Right lobe of liver (tissue), 6 donors: ENCODE data around the gene SEZ6L. TPM values are rescaled to one million over a fixed set of nuclear protein-coding genes. Genes with fewer than 3 reads are reported as not detected.

ENCODE experiments used
- ATAC-seq, 4 donors: fragments of 200-7000 bp; cut with Tn5 transposase; one replicate each; pipeline ENCODE4 v1.9.1; 2020; ENCODE audit warnings: mild to moderate bottlenecking in 4 of 4, moderate library complexity in 4 of 4
- DNase-seq, 3 donors: peaks; one replicate each; pipeline ENCODE4 v3.0.0-alpha.2; 2020
- H3K27ac ChIP-seq, 3 donors: fragments of 200-600 bp; one replicate each; pipeline ENCODE4 v1.8.0; 2022
- H3K27me3 ChIP-seq, 2 donors: fragments of 200-600 bp; one replicate each; pipeline ENCODE4 v1.8.0; 2022
- H3K36me3 ChIP-seq, 4 donors: fragments of 200-600 bp; sonication (generic) in 1 of 4; one replicate each; pipeline versions ENCODE4 v1.5.1 to v1.8.0; 2017 to 2022; ENCODE audit warnings: control low read depth in 1 of 4
- H3K4me1 ChIP-seq, 4 donors: fragments of 200-600 bp; sonication (generic) in 1 of 4; one replicate each; pipeline versions ENCODE4 v1.5.1 to v1.8.0; 2017 to 2022; ENCODE audit warnings: control low read depth in 1 of 4
- H3K4me3 ChIP-seq, 3 donors: fragments of 200-600 bp; one replicate each; pipeline ENCODE4 v1.8.0; 2022
- H3K9me3 ChIP-seq, 4 donors: fragments of 200-600 bp; sonication (generic) in 1 of 4; one replicate each; pipeline versions ENCODE4 v1.5.1 to v1.8.0; 2017 to 2022; ENCODE audit warnings: control low read depth in 1 of 4
- POLR2A ChIP-seq: fragments of 450-650 bp; IDR thresholded peaks from one replicate; pipeline ENCODE4 v1.6.1; 2017; ENCODE audit warnings: antibody characterized with exemption, mild to moderate bottlenecking
- WGBS: methylation state at CpG from one replicate; pipeline ENCODE4 v1.1.6; 2018; ENCODE audit warnings: low coverage, low lambda C conversion rate; ENCODE audit not compliant: insufficient coverage; ENCODE audit errors: missing lambda C conversion rate; 5-methylcytosine and 5-hydroxymethylcytosine counted together
- intact Hi-C, 2 donors: fragments of 100-400 bp; cut with DNase I; formaldehyde crosslinking; loops; one replicate each; pipeline versions ENCODE4 v1.11.2 to v1.14.1; 2022
- total RNA-seq, 6 experiments: library from RNA; depleted of rRNA in 2 of 6; stranded (reverse); fragments of >200 nt in 2 of 6; fragmentation: NEBNext Ultra II Directional in 3 of 6; extraction: Animal tissue kit (Norgen Biotek cat#: 25700) in 3 of 6; gene quantifications; one replicate each; pipeline versions ENCODE4 v1.1.0 to v1.2.4, GENCODE V29; 2016 to 2023
- TF ChIP-seq, protein P1 (sequence below), 4 donors: fragments of 200-600 bp in 3 of 4; fragments of 450-650 bp in 1 of 4; IDR thresholded peaks; one replicate each; pipeline versions ENCODE4 v1.5.1 to v1.8.0; 2016 to 2022; ENCODE audit warnings: antibody characterized with exemption in 4 of 4, mild to moderate bottlenecking in 2 of 4
- donor health status: DM: no; HTN: yes; CAD: no.
- donor health status: DM: no; HTN: no; CAD: no.
- donor health status: DM: no; HTN: no; CAD: no.
- donor health status: DM: no; HTN: yes; CAD: no.
- donor health status: DM: no; HTN: yes; CAD: no.

The SEZ6L gene
- total RNA-seq, 6 experiments from 2014 or later, result 0.13 TPM; not detected in 5

DNA sequence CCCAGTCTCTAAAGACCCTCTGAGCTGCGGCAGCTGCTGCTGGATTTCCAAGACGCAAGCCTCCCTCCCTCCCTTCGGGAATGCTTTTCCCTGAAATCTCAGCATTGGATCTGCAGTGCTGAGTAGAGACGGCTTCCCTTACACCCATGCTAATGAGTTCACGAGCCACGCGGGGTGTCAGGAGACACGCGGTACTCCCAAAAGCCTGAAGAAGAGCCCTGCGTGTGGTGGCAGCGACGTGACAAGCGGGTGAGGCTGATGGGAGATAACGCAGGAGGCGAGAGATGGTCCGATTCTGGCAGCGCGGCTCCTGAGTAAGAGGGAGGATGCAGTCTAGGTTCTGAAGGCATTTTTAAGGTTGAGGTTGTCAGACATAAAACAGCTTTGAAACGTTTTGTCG, 185.4 kb downstream of the SEZ6L start:
- intact Hi-C loops, result no loop called here
- no peaks in the 10 kb centered on the region for H3K4me1 ChIP-seq
- H3K27me3 ChIP-seq, result peaks cover 0 to 3% of the 10 kb centered on the region in 2 donors
- WGBS, result 61% methylated on average over 18 of the region's 20 CpGs
- no peak for DNase-seq
- H3K36me3 ChIP-seq, result no peaks in the 10 kb centered on the region
- no peak for ATAC-seq
- H3K4me3 ChIP-seq, result no peak overlapping the region
- H3K9me3 ChIP-seq, result no peaks in the 10 kb centered on the region
- no peak overlapping the region for H3K27ac ChIP-seq
- TF ChIP-seq POLR2A, result no peak
- TF ChIP-seq, protein P1, sequence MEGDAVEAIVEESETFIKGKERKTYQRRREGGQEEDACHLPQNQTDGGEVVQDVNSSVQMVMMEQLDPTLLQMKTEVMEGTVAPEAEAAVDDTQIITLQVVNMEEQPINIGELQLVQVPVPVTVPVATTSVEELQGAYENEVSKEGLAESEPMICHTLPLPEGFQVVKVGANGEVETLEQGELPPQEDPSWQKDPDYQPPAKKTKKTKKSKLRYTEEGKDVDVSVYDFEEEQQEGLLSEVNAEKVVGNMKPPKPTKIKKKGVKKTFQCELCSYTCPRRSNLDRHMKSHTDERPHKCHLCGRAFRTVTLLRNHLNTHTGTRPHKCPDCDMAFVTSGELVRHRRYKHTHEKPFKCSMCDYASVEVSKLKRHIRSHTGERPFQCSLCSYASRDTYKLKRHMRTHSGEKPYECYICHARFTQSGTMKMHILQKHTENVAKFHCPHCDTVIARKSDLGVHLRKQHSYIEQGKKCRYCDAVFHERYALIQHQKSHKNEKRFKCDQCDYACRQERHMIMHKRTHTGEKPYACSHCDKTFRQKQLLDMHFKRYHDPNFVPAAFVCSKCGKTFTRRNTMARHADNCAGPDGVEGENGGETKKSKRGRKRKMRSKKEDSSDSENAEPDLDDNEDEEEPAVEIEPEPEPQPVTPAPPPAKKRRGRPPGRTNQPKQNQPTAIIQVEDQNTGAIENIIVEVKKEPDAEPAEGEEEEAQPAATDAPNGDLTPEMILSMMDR (IDR thresholded peaks at IDR 0.05), result no peak

DNA sequence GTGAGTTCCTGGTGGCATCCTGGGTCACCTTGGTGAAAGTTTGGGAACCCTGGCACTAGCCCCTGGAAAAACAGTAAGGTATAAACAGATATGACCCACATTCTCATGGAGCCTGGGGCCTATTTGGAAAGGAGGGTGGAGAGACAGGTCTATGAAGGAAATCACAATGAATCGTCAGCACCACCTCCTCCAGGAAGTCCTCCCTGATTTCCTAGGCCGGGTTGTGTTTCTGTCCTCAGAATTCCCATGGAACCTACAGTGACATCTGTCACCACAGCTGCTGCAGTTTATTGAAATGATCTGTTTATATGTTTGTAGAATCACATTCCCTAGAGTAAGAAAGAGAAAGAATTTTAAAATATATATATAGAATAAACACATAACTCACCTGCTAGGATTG, 188.0 kb downstream of the SEZ6L start:
- WGBS, result 23% methylated on average over 2 of the region's 2 CpGs
- intact Hi-C loops, result no loop called here
- H3K27me3 ChIP-seq, result peaks cover 0 to 3% of the 10 kb centered on the region in 2 donors

DNA sequence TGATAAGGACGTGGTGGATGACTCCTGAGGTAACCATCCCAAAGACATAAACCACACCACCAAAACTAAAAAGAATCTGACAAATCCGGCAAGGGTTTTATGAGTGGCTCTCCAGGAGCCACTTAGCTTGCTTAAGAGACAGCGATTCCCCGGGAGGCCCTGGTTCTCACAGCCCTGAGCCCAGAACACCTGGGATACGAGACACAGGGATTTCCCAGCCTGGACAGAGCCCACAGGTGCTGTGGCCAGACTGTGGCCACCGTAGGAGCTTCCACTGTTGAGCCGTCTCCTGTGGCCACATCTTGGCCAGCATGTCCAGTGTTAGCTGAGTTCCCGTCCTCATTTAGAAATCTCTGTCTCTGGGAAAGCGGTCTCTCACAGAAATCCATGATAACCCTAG, 188.6 kb downstream of the SEZ6L start:
- 57% methylated on average over 7 of the region's 9 CpGs for WGBS
- TF ChIP-seq POLR2A, result no peak
- TF ChIP-seq, protein P1 (IDR thresholded peaks at IDR 0.05), result no peak
- intact Hi-C loops, result no loop called here
- Histone ChIP-seq H3K27me3 (peaks cover 0 to 3% of the 10 kb centered on the region in 2 donors), H3K9me3 (no peaks in the 10 kb centered on the region), H3K4me3 (no peak overlapping the region), H3K4me1 (peaks cover 0 to 4% (median 0%) of the 10 kb centered on the region in 4 donors), H3K27ac (no peak overlapping the region), H3K36me3 (no peaks in the 10 kb centered on the region)
- DNase-seq, result no peak
- no peak for ATAC-seq

More for the DNA sequence above, 188.0 kb downstream of the SEZ6L start:
- Histone ChIP-seq H3K36me3 (no peaks in the 10 kb centered on the region), H3K4me1 (peaks cover 0 to 4% (median 0%) of the 10 kb centered on the region in 4 donors), H3K9me3 (no peaks in the 10 kb centered on the region), H3K4me3 (no peak overlapping the region), H3K27ac (no peak overlapping the region)
- no peak for TF ChIP-seq POLR2A
- TF ChIP-seq, protein P1 (IDR thresholded peaks at IDR 0.05), result no peak
- no peak for DNase-seq
- ATAC-seq, result no peak

DNA sequence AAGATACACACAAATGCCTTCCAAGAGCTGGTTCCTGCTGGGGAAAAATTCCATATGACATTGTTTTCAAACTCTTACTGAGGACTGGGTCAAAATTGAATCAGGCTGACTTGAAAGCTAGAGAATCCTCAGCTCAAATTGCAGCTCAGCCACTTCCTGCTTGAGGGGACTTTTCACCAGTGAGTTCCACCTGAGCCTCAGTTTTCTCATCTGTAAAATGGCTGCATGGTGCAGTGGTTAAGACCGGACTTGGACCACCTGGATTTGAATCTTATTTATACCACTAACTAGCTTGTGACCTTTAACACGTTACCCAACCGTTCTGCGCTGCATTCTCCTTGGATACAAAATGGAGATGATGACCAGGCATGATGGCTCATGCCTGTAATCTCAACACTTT, 189.9 kb downstream of the SEZ6L start:
- TF ChIP-seq POLR2A, result no peak
- TF ChIP-seq, protein P1 (IDR thresholded peaks at IDR 0.05), result no peak
- 61% methylated on average over 4 of the region's 4 CpGs for WGBS
- no peak for ATAC-seq

More for the DNA sequence above, 189.9 kb downstream of the SEZ6L start:
- H3K27ac ChIP-seq, result no peak overlapping the region
- H3K4me1 ChIP-seq, result peaks cover 0 to 4% (median 0%) of the 10 kb centered on the region in 4 donors
- H3K4me3 ChIP-seq, result no peak overlapping the region
- no peaks in the 10 kb centered on the region for H3K9me3 ChIP-seq
- H3K36me3 ChIP-seq, result no peaks in the 10 kb centered on the region
- no peak for DNase-seq
- intact Hi-C loops, result no loop called here
- peaks cover 0 to 3% of the 10 kb centered on the region in 2 donors for H3K27me3 ChIP-seq
